Fibroblast of lung (primary cell): ENCODE measurements around the gene OR10T2. TPM values are rescaled to one million over a fixed set of nuclear protein-coding genes. Genes with fewer than 3 reads are reported as not detected.
"Not testable (repeated sequence)": the region's sequence is repeated elsewhere in the genome, so short reads cannot be mapped to it uniquely, and the experiment has no call there.

Experiments used
- DNase-seq, 2 donors: peaks; one replicate each; pipeline versions ENCODE4 v3.0.0 to v3.0.0-alpha.2; 2010; ENCODE audit warnings: low read depth in 2 of 2
- H2AFZ ChIP-seq: 2 replicates; pipeline ENCODE4 v1.5.1; 2012; ENCODE audit warnings: low read length, control low read depth, inconsistent platforms
- H3K27ac ChIP-seq: 2 replicates; pipeline ENCODE4 v1.5.1; 2011; ENCODE audit warnings: low read length, control low read depth; ENCODE audit not compliant: insufficient read depth
- H3K27me3 ChIP-seq: 2 replicates; pipeline ENCODE4 v1.5.1; 2011; ENCODE audit warnings: mild to moderate bottlenecking, low read length; ENCODE audit not compliant: control insufficient read depth, insufficient read depth
- H3K36me3 ChIP-seq: 2 replicates; pipeline ENCODE4 v1.5.1; 2011; ENCODE audit warnings: low read length; ENCODE audit not compliant: control insufficient read depth, insufficient read depth
- H3K4me1 ChIP-seq: 2 replicates; pipeline ENCODE4 v1.5.1; 2011; ENCODE audit warnings: low read length; ENCODE audit not compliant: control insufficient read depth, insufficient read depth; ENCODE audit errors: extremely low read depth
- H3K4me2 ChIP-seq: 2 replicates; pipeline ENCODE4 v1.5.1; 2011; ENCODE audit warnings: low read length, control low read depth; ENCODE audit not compliant: insufficient read depth; ENCODE audit errors: extremely low read depth
- H3K4me3 ChIP-seq, 4 experiments: fragments of 200-600 bp in 1 of 4; sonication (generic) in 1 of 4; replicated peaks in 1 of 4; 2 replicates each; pipeline ENCODE4 v1.5.1; 2011 to 2016; ENCODE audit warnings: low read length in 4 of 4, low read depth in 3 of 4, mild to moderate bottlenecking in 3 of 4, control low read depth in 2 of 4, inconsistent platforms in 1 of 4, mixed read lengths in 1 of 4; ENCODE audit not compliant: insufficient read depth in 1 of 4; ENCODE audit errors: control extremely low read depth in 1 of 4
- H3K79me2 ChIP-seq: 2 replicates; pipeline ENCODE4 v1.5.1; 2012; ENCODE audit warnings: mild to moderate bottlenecking, low read length, inconsistent platforms; ENCODE audit not compliant: control insufficient read depth, insufficient read depth
- H3K9ac ChIP-seq: 2 replicates; pipeline ENCODE4 v1.5.1; 2011; ENCODE audit warnings: mild to moderate bottlenecking, low read length, control low read depth; ENCODE audit not compliant: insufficient read depth
- H3K9me3 ChIP-seq: 2 replicates; pipeline ENCODE4 v1.5.1; 2012; ENCODE audit warnings: low read depth, low read length; ENCODE audit not compliant: control insufficient read depth, insufficient read depth
- H4K20me1 ChIP-seq: 2 replicates; pipeline ENCODE4 v1.5.1; 2011; ENCODE audit warnings: low read length; ENCODE audit not compliant: control insufficient read depth, insufficient read depth; ENCODE audit errors: extremely low read depth
- EZH2 ChIP-seq: IDR thresholded peaks from 2 replicates; pipeline ENCODE4 v1.5.1; 2012; ENCODE audit warnings: low read length, control low read depth, mild to moderate bottlenecking; ENCODE audit errors: missing control alignments
- polyA minus RNA-seq: library from RNA; depleted of rRNA, polyadenylated mRNA; stranded (reverse); fragments of >200 nt; gene quantifications from 2 replicates; pipeline ENCODE4 v1.2.3, GENCODE V29; 2011; ENCODE audit warnings: low replicate concordance
- polyA plus RNA-seq, 2 donors: library from polyadenylated mRNA; depleted of rRNA in 1 of 2; stranded (reverse) in 1 of 2; unstranded in 1 of 2; fragments of >200 nt; gene quantifications; 2 replicates each; pipeline ENCODE4 v1.2.1, GENCODE V29; 2011 to 2012; ENCODE audit warnings: missing spikeins in 1 of 2
- total RNA-seq: library from RNA; depleted of rRNA; stranded (reverse); fragments of >200 nt; gene quantifications from 2 replicates; pipeline ENCODE4 v1.2.1, GENCODE V29; 2014
- TF ChIP-seq, protein P1 (sequence below), 2 donors: IDR thresholded peaks in 1 of 2; conservative IDR thresholded peaks in 1 of 2; 1 replicate in 1 of 2; 2 replicates in 1 of 2; pipeline ENCODE4 v1.5.1; 2011 to 2012; ENCODE audit warnings: low read length in 2 of 2, control low read depth in 1 of 2, inconsistent platforms in 1 of 2, low read depth in 1 of 2, mild to moderate bottlenecking in 1 of 2

OR10T2 gene, protein sequence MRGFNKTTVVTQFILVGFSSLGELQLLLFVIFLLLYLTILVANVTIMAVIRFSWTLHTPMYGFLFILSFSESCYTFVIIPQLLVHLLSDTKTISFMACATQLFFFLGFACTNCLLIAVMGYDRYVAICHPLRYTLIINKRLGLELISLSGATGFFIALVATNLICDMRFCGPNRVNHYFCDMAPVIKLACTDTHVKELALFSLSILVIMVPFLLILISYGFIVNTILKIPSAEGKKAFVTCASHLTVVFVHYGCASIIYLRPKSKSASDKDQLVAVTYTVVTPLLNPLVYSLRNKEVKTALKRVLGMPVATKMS
- total RNA-seq (not detected in 2 replicates), polyA plus RNA-seq (not detected in 2 replicates), polyA minus RNA-seq (not detected in 2 replicates)
- not detected in 2 replicates for polyA plus RNA-seq (2012)

DNA sequence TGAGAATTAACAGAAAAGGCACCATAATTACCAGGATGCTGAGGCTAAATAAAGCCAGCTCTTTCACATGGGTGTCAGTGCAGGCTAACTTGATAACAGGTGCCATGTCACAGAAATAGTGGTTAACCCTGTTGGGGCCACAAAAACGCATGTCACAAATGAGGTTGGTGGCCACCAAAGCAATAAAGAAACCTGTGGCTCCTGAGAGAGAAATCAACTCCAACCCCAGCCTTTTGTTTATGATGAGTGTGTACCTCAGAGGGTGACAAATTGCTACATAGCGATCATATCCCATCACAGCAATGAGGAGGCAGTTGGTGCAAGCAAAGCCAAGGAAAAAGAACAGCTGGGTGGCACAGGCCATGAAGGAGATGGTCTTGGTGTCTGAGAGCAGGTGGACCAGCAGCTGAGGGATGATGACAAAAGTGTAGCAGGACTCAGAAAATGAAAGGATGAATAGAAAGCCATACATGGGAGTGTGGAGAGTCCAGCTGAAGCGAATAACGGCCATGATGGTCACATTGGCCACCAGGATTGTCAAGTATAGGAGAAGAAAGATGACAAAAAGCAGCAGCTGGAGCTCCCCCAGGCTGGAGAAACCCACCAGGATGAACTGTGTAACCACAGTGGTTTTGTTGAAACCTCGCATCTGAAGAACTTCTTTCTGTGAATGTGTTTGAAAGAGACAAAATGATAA, at the start of gene OR10T2:
OR10T2 (minus strand) TSS at position 649 of the 697 bp plus-strand sequence; CDS start at position 649, 0 bp downstream.
- H4K20me1 ChIP-seq, result no peaks in the 10 kb centered on the region
- no peak for TF ChIP-seq EZH2
- TF ChIP-seq, protein P1, sequence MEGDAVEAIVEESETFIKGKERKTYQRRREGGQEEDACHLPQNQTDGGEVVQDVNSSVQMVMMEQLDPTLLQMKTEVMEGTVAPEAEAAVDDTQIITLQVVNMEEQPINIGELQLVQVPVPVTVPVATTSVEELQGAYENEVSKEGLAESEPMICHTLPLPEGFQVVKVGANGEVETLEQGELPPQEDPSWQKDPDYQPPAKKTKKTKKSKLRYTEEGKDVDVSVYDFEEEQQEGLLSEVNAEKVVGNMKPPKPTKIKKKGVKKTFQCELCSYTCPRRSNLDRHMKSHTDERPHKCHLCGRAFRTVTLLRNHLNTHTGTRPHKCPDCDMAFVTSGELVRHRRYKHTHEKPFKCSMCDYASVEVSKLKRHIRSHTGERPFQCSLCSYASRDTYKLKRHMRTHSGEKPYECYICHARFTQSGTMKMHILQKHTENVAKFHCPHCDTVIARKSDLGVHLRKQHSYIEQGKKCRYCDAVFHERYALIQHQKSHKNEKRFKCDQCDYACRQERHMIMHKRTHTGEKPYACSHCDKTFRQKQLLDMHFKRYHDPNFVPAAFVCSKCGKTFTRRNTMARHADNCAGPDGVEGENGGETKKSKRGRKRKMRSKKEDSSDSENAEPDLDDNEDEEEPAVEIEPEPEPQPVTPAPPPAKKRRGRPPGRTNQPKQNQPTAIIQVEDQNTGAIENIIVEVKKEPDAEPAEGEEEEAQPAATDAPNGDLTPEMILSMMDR (conservative IDR thresholded peaks at IDR 0.05 in 1 of 2, IDR thresholded peaks at IDR 0.05 in 1 of 2; ENCODE audit: low read depth in 1 of 2, low read length in 2 of 2), result no peak
- H3K79me2 ChIP-seq, result no peaks in the 10 kb centered on the region
- no peaks in the 10 kb centered on the region for H3K27me3 ChIP-seq
- H3K4me2 ChIP-seq, result no peak within 1 kb of the TSS
- H3K4me1 ChIP-seq, result no peaks in the 10 kb centered on the region
- H2AFZ ChIP-seq, result no peak within 1 kb of the TSS
- no peak within 1 kb of the TSS for H3K4me3 ChIP-seq
- H3K9ac ChIP-seq, result no peak within 1 kb of the TSS
- H3K27ac ChIP-seq, result no peak within 1 kb of the TSS
- DNase-seq, result no peak
- H3K36me3 ChIP-seq, result no peaks in the 10 kb centered on the region
- no peaks in the 10 kb centered on the region for H3K9me3 ChIP-seq

DNA sequence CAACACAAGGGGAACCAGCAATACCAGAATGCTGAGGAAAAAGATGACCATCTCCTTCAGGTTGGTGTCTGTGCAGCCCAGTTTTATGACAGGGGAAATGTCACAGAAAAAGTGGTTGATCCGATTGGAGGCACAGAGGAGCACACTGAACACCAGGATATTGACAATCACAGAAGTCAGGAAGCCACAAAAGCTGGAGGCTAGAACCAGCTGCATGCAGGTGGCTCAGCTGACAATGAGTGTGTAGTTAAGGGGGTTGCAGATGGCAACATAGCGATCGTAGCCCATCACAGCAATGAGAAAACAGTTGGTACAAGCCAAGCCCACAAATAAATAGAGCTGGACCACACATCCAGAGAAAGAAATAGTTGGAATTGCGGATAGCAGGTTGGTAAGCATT, 46.1 kb upstream of the OR10T2 start:
- no peak for DNase-seq
- Histone ChIP-seq H3K36me3 (no peaks in the 10 kb centered on the region), H3K27me3 (no peaks in the 10 kb centered on the region), H3K9me3 (no peaks in the 10 kb centered on the region), H3K27ac (no peak overlapping the region), H2AFZ (no peak overlapping the region), H4K20me1 (no peaks in the 10 kb centered on the region), H3K9ac (no peak overlapping the region), H3K79me2 (no peaks in the 10 kb centered on the region), H3K4me3 (no peak overlapping the region), H3K4me2 (no peak overlapping the region), H3K4me1 (no peaks in the 10 kb centered on the region)
- no peak for TF ChIP-seq EZH2
- TF ChIP-seq, protein P1 (conservative IDR thresholded peaks at IDR 0.05 in 1 of 2, IDR thresholded peaks at IDR 0.05 in 1 of 2; ENCODE audit: low read depth in 1 of 2, low read length in 2 of 2), result no peak

DNA sequence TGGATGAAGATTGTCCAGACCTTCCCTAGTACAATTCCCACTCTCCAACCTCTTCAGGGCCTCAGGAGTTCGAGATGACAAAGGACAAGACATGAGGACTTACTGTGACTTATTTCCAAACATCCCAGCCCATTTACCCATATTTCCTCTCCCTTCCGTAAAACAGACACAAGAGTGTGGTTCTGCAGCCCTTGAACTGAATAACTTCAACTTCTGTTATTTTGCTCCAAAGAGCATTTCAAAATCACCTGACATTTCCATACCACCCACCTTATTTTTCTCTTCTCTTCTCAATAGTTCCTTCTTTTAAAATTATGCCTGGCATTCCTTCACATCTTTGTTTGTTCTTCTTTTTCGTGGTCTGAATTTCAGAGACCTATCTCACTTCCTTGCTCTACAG, 35.5 kb upstream of the OR10T2 start:
- H3K79me2 ChIP-seq, result no peaks in the 10 kb centered on the region
- H4K20me1 ChIP-seq, result no peaks in the 10 kb centered on the region
- no peak overlapping the region for H2AFZ ChIP-seq
- H3K4me2 ChIP-seq, result no peak overlapping the region
- H3K4me1 ChIP-seq, result no peaks in the 10 kb centered on the region
- no peak overlapping the region for H3K4me3 ChIP-seq
- TF ChIP-seq, protein P1 (conservative IDR thresholded peaks at IDR 0.05 in 1 of 2, IDR thresholded peaks at IDR 0.05 in 1 of 2; ENCODE audit: low read depth in 1 of 2, low read length in 2 of 2), result no peak
- TF ChIP-seq EZH2, result no peak
- no peaks in the 10 kb centered on the region for H3K27me3 ChIP-seq
- no peaks in the 10 kb centered on the region for H3K9me3 ChIP-seq
- DNase-seq, result no peak
- no peaks in the 10 kb centered on the region for H3K36me3 ChIP-seq
- no peak overlapping the region for H3K9ac ChIP-seq
- H3K27ac ChIP-seq, result no peak overlapping the region

DNA sequence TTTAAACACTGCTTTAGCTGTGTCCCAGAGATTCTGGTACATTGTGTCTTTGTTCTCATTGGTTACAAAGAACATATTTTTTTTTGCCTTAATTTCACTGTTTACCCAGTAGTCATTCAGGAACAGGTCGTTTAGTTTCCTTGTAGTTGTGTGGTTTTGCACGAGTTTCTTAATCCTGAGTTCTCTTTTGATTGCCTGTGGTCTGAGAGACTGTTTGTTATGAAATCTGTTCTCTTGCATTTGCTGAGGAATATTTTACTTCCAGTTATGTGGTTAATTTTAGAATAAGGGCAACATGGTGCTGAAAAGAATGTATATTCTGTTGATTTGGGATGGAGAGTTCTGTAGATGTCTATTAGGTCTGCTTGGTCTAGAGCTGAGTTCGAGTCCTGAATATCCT, 30.9 kb upstream of the OR10T2 start:
- H3K4me1 ChIP-seq, H3K9me3 ChIP-seq, H4K20me1 ChIP-seq, DNase-seq, H3K4me3 ChIP-seq, H3K27ac ChIP-seq, H2AFZ ChIP-seq, H3K36me3 ChIP-seq, H3K4me2 ChIP-seq, H3K79me2 ChIP-seq, H3K27me3 ChIP-seq, H3K9ac ChIP-seq: not testable (repeated sequence)
